Right hindlimb (tissue), 1 donor: ENCODE data around the gene MON1B.
"Not testable (repeated sequence)": the region's sequence is repeated elsewhere in the genome, so short reads cannot be mapped to it uniquely, and the experiment has no call there.

Experiments used
- DNase-seq: peaks from one replicate; pipeline ENCODE4 v3.0.0-alpha.2; 2018

MON1B gene

DNA sequence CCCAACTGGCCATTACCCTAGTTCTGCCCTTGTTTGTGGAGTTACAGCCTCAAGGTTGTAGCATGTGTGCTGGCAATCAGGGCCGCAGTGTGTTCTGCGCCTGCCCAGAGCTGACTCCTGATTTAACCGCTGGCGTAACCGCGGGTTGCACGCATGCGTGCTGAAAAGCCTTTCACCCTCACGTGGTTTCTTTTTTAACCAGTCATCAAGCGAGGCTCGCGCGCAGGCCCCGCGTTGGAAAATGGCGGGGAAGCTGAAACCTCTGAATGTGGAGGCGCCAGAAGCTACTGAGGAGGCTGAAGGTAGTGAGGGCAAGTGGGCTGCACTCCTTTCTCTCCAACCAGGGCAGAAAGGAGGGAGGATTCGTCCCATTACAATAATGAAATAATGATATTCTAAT lies 8.2 kb downstream of the MON1B start, which contains the start of gene SYCE1L:
Gene SYCE1L, plus strand, starts transcription at position 198 of the 400 bp plus-strand sequence. Its CDS starts 44 bp downstream, at position 242.
- DNase-seq = no peak

DNA sequence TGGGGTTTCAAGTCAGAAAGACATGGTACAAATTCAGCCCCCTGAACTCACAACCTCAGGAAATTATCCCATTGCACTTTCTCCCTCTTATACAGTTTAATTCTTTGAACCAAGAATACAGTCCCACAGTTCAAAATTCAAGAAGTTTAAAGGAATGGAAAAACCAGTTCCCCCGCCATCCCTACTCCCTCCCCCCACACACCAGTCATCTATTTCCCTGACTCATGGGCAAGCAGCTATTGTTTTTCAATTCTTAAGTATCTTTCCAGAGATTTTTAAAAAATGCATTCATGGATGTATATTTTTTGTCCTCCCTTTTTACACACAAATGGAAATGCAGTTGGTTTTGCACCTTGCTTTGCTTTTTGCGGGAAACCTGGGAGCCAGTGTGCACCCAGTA lies 15.5 kb downstream of the MON1B start:
- DNase-seq = no peak

DNA sequence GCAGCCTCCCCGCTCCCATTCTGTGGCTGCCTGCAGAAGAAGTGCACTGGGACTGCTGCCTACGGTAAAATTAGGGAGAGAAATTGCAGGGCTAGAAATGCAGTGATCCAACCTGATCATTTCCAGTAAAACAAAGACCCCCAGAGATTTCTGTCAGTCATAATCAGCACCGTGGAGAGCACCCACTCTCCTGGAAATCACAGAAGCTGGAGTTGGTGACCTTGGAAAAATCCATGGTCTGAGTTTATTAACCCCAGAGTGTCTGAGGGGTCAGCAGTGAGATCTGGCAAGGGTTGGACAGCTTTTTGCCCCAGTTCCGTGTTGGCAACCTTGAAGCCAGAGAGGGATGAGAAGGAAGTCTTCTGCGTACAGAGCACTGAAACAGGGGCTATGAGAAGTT lies 16.0 kb downstream of the MON1B start:
- no peak for DNase-seq

DNA sequence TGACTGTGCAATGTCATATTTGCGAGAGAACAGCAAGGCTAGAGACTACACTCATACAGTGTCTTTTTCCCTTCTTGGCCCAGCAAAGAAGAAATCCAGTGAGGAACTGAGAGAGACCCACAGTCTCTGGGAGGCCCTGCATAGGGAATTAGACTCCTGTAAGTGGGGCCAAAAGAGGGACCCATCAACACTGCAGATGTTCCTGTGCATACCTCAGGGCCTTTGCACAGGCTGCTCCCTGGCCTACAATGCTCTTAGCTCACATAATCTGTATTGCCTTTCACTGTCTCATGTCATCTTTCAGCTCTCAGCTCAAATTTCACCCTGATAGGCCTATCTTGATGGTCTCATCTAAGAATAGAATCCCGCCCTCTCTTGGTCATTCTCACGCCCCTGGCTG lies 17.4 kb downstream of the MON1B start:
- no peak for DNase-seq

DNA sequence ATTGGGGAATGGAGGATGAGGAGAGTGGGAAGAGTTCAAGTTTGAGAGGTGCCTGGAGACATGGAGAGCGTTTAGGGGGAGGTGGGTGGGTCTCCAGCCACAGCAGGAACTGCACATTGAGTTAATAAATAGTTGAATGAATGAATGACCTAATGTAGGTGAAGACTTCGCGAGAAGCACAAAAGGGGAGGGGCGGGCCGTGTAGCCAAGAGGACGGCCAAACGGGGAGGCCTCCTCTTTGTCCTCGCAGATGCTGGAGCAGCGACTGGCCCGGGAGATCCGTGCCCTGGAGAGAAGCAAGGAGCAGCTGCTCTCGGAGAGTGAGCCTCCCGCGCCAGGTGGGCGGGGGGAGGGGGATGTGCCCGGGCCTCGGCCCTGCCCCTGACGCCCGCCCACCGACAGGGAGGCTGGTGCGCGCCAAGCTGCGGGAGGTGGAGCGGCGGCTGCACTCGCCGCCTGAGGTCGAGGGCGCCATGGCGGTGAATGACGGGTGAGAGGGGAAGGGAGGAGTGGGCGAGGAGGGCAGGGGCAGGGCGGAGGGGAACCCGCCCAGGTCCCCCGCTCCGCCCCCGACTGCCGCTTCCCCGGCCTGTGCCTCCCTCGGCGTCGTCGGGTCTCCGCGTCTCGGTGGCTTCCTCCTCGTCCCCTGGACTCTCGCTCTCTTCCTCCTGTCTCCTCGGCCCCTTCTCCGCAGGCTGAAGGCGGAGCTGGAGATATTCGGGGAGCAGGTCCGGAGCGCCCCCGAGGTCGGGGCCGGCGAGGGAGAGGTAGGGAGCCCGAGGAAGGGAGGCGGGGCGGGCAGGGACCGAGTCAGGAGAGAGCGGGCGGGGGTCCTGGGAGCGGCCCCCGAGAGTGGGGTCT lies 21.1 kb downstream of the MON1B start:
- DNase-seq = peak; percentile 88

DNA sequence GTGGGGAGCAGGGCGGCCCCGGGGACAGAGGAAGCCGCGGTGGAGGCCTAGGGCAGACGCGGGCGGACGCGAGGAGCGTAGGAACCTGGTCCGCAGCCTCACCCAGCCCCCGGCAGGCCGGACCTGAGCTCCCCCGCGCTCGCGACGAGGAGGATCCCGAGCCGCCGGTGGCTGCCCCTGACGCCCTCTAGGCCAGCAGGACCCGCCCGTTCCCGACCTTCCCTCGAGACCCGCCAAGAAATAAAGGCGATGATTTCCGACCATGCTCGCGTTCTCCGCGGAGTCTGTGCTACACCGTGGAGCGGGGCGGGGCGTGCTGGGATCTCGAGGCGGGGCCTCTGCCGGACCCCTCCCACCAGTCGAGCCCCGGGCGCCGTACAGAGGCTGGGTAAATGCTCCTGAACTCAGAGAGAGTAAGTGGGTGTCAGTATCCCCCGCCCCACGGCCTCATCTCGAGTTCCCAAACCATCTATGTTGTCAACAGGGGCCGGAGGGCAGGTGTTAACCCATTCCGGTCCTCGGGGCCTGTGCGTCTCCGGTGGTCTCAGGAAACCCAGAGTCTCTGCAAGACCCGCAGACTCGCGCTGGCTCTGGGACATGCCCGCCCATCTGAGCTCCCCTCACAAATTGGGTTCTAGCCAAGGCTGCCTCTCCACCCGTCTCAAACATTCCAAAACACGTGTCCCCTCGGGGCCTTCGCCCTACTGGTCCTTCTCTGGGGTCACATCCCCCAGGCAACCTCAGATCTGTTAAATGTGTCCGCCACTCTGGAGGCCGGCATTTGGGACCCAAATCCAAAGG lies 22.0 kb downstream of the MON1B start:
- peak; percentile 78 for DNase-seq

DNA sequence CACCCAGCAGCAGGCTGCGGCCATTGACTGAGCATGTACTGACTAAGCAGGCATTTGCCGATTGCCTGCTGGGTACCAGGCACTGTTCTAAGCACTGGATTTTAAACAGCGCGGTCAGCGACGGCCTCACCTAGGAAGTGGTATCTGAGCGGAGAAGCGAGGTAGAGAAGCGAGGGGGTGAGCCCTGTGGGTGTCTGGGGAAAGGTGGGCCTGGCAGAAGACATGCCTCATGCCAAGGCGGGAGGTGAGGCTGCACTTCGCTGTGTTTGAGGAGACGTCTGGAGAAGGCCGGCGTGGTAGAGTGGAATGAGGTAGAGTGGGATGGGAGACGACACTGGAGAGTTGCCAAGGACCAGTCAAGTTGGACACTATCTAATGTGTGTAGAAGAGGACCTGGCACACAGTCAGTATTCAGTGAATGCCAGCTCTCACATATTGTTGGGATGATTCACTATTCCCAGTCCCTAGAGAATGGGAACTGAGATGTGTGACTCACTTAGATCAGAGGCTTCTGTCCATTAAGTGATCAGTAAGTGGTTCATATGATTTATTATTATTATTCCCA lies 22.6 kb downstream of the MON1B start:
- no peak for DNase-seq

DNA sequence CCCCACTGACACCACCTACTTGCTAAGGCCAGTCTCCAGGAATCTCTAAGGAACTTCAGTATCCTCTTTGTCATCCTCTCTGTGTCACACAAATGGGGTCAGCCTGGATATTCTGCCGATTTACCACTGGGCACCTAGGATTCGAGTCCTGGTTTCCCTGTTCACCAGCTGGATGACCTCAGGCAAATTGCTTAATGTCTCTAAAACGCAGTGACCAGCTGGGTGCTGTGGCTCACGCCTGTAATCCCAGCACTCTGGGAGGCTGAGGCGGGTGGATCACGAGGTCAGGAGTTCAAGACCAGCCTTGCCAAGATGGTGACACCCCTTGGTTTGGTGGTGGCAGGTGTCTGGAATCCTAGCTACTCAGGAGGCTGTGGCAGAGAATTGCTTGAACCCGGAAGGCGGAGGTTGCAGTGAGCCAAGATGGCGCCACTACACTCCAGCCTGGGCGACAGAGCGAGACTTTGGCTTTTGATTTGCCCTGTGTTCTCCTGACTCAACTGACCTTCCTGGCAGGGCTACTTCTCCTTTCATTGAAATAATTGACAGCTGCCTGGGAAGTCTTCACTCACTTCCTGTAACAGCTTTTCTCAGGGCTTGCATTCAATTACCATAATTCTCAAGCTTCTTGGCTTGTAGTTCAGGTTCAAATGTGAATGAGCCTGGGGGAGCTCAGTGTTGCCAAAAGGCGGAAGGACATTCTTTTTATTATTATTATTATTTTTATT lies 23.6 kb downstream of the MON1B start:
- DNase-seq = no peak

DNA sequence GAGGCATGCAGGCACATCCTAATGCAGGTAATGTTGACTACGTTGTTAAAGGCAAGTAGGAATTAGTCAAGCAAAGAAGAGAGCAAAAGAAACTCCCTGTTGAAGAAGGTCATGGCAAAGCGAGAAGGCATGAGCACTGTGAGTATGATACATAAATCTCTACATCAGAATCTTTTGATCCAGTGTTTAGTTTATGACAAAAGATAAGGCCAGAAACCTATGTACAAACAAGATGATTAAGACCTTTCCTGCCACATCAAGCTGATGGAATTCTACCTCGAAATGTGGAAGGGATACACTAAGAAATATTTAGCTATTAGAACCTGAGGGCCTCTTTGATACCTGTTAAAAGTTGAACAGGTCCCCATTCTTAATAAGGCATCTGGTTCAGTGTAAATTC lies 28.4 kb downstream of the MON1B start:
- DNase-seq = no peak

DNA sequence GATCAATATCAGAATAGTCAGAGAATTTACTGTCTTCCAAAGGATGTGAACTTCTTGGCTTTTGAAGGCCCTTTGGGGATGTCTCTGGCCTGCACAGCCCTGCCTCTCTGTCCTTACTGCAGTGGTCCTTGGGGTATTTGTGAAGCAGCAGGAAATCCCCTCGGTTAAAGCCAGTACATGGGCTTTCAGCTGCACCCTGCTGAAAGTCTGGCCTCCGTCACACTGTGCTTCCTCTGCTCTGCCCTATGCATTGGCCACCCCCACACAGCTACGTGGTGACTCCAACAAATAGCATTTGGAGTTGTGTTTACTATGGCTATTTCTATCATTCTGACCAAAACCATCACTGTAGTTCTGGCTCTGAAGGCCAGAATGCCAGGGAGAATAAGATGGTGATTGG lies 29.4 kb downstream of the MON1B start:
- no peak for DNase-seq

DNA sequence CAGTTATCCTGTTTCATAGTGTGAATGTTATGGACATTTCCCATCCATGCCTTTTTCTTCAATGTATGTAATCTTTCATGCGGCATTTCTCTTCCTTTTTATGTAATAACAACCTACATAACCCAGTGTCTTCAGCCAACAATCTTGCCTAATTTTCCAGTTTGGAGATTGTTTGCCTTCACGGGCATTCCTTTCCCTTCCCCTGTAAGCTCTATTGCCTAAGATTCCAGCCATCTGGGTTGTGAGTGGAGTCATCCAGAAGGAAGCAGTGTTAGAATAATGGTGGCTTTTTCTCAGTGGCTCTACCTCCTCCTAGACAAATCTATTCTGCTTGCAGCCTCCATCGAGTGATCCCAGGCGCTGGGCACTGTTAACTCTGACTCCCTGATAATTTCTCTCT lies 30.5 kb downstream of the MON1B start:
- no peak for DNase-seq

DNA sequence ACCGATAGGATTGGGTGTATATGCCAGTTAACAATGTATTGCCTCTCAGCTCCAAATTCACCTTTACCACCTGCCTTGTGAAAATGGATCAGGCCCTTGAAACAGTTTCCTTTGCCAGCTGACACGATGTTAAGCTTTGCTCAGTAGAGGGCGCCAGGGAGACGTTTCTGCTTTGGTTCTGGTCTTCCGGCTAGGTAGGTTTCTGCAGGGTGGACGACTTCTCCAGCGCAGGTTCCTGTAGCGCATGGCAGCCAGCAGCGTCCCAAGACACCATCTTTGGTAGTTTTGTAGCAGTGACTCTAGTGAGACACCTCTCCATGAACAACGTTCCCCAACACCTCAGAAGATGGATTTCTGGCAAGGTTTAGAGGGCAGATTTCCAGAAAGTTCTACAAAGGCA lies 32.2 kb downstream of the MON1B start:
- DNase-seq = no peak

DNA sequence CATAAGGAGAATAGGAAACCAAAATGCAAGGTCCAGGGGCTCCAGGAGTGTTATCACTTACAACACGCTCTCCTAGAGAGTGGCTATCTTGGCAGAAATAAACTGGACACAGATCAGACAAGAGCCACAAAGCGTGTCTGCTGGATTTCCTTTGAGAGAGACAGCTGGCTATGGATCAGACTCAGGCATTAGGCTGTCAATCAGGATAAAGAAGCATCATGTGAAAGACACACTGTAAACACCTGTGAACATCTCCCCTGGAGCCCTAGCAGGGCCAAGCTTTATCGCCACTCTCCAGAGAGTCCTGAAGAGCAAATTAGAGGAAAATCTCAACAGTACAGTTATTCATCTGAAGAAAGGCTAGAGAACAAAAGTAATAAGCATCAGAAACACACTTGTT lies 34.2 kb downstream of the MON1B start:
- DNase-seq = no peak

DNA sequence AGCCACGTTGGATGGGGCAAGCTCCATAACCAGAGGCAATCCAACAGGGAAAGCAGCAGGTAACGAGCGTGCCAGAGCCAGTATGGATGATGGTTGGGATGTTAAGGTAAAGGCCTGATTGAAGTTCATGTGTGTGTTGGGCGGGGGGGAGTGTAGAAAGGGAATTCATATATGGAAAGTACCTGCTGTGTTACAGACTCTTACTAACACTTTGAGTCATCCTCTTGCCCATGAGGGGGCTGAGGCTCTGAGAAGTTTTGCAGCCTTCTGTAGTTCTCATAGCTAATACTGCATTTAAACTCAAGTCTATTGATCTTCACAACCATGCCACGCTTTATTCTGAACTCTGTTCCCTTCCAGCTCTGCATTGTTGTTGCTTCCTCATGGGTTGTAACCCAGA lies 36.8 kb downstream of the MON1B start:
- DNase-seq = no peak

DNA sequence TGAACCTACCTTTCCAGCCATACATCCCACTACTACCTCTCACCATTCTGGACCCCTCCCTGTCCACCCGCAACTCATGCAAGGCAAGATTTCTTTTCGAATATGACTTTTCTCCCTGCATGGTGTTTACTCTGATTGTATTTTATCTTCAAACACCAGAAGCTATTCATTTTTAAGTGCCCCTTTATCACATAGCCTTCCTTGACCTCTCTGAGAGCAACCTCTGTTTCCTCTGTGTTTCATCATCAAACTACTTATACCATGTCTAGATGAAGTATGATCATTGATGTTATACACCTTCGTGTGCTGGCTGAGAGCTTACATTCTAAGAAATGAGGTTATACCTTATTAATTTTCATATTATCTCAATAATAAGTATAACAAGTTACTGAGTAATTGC lies 40.1 kb downstream of the MON1B start:
- DNase-seq = no peak

DNA sequence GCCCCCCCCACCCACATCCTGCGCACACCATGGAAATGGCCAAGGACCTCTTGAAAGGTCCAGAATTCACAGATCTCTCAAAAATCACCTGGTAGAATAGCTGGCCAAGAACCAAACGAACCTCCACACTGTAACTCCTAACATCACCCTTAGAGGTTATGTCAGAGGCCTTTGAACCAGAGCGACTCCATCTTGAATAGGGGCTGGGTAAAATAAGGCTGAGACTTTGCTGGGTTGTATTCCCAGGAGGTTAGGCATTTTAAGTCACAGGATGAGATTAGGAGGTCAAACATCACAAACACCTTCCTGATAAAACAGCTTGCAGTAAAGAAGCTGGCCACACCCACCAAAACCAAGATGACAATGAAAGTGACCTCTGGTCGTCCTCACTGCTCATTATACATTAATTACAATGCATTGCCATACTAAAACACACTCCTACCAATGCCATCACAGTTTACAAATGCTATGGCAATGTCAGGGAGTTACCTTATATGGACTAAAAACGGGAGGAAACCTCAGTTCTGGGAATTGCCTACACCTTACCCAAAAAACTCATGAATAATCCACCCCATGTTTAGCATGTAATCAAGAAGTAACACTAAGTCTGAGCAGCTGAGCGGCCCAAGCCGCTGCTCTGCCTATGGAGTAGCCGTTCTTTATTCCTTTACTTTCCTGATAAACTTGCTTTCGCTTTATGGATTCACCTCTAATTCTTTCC lies 43.0 kb downstream of the MON1B start:
- DNase-seq = no peak

DNA sequence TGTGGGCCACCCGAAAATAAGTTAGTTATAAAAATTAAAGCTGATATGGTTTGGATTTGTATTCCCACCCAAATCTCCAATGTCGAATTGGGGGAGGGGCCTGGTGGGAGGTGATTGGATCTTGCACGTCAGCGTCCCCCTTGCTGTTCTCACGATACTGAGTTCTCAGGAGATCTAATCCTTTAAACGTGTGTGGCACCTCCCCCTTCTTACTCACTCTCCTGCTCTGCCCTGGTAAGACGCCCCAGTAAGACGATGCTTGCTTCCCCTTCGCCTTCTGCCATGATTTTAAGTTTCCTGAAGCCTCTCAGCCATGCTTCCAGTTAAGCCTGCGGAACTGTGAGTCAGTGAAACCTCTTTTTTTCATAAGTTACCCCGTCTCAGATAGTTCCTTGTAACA lies 43.6 kb downstream of the MON1B start:
- no peak for DNase-seq

DNA sequence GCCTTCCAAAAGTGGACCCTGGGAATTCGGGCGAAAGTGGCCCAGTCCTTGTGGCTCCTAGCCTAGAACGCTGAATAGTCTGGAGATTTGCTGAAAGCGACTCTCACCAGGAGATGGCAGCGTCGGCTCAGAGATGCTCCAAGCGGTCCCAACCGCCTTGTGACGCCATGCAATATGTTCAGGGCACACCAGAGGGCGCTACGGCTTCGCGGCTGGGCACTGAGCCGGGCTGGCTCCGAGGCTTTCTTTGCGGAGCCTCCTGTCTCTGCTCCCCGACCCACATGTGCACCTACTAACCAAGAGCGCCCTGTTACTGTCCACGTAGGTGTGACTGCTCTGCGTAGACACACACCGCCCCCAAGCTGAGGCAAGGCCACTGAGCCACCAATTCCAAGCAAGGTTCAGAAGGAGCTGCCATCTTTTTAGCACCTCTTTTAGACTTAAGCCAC lies 45.1 kb downstream of the MON1B start:
- DNase-seq = peak; percentile 90

DNA sequence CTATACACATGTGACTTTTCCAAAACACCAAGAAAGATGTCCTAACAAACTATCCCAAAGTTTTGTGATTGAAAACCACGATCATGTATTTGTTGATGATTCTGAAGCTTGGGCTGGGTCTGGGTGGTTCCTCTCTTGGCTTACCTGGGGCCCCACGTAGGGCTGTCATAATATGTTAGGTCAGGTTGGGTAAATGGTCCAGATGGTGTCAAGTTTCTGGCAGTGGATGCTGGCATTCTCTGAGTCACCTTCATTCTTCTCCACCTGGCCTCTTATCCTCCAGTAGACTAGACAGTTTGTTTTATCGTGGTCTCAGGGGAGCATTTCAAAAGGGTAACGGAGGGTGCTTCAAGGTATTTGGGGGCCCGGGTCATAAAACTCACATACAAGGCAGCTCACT lies 47.6 kb downstream of the MON1B start:
- no peak for DNase-seq

DNA sequence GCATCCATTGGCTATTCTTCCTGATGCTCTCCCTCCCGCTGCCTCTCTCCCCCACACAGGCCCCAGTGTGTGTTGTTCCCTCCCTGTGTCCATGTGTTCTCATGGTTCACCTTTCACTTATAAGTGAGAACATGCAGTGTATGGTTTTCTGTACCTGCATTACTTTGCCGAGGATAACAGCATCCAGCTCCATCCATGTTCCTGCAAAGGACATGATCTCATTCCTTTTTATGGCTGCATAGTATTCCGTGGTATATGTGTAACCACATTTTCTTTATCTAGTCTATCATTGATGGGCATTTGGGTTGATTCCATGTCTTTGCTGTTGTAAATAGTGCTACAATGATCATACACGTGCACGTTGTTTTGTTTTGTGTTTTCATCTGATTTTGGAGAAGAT lies 51.5 kb downstream of the MON1B start:
- DNase-seq = not testable (repeated sequence)

DNA sequence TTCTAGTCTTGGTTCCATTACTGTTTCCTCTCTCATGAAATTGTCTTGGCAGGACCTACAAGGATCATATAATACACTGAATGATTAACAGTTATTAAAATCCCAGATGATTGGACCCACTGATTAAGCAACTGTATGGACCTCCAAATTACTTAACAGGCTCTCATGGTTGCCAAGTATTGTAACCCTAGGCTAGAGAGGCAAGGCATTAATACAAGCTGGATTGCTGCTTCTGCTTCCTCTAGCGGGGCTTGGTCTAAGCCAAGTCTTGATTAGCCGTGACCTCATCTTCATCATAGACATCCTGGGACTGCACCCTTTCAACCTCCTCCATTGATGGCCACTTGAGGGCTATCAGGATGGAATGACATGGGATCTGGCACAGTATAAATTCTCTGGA lies 55.2 kb downstream of the MON1B start:
- no peak for DNase-seq

DNA sequence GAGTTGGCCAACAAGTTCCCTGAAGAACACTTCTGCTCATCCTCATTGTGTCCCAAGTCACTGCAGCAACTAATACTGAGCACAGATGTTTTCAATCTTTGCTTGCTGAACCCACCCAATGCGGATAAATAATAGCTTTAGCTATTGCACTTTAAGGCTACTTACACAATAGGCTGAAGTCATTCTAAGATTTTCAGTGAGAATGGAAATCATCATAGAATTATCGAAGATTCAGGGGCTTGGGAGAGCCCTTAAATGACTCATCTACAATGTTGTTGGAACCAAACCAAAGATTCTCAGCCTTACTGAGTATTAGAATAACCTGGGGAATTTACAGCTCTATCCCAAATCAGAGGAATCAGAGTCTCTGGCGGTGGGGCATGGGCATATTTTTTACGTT lies 59.4 kb downstream of the MON1B start:
- no peak for DNase-seq
